Activated B cell treated with CpG ODN at 0.5 μM for 24 hours (primary cell): ENCODE data around the gene MRNIP. TPM values are rescaled to one million over a fixed set of nuclear protein-coding genes. Genes with fewer than 3 reads are reported as not detected.
"Not testable (repeated sequence)": the region's sequence is repeated elsewhere in the genome, so short reads cannot be mapped to it uniquely, and the experiment has no call there.

Source experiments
- ATAC-seq: fragments of 200-7000 bp; cut with Tn5 transposase; one replicate; pipeline ENCODE4 v1.10.0; 2021; ENCODE audit warnings: low read depth, mild to moderate bottlenecking, moderate library complexity
- CTCF ChIA-PET: fragments of 350-600 bp; sonication (Branson Sonifier 250); formaldehyde crosslinking; loops from one replicate; lab custom pipeline; 2021; ENCODE audit warnings: antibody characterized with exemption; lab: Charles Lee
- POLR2A ChIA-PET: fragments of 350-600 bp; sonication (Branson Sonifier 250); formaldehyde crosslinking; loops from one replicate; lab custom pipeline; 2021; ENCODE audit warnings: antibody characterized with exemption; lab: Charles Lee
- DNase-seq: peaks from one replicate; pipeline ENCODE4 v3.0.0; 2022
- H3K27ac Mint-ChIP-seq: one replicate; pipeline ENCODE4 v1.8.0; 2020; ENCODE audit warnings: mixed read lengths
- H3K27me3 Mint-ChIP-seq: one replicate; pipeline ENCODE4 v1.8.0; 2021; ENCODE audit warnings: mixed read lengths
- H3K36me3 Mint-ChIP-seq: one replicate; pipeline ENCODE4 v1.8.0; 2021; ENCODE audit warnings: low read depth, mixed read lengths
- H3K4me1 Mint-ChIP-seq: one replicate; pipeline ENCODE4 v1.8.0; 2021; ENCODE audit warnings: mixed read lengths
- H3K4me3 Mint-ChIP-seq: one replicate; pipeline ENCODE4 v1.8.0; 2020; ENCODE audit warnings: mild to moderate bottlenecking, mixed read lengths
- H3K9me3 Mint-ChIP-seq: one replicate; pipeline ENCODE4 v1.8.0; 2020; ENCODE audit warnings: mixed read lengths
- intact Hi-C: fragments of 100-400 bp; cut with micrococcal nuclease; formaldehyde crosslinking; loops from one replicate; pipeline ENCODE4 v1.15.1; 2024
- total RNA-seq: library from RNA; stranded (reverse); gene quantifications from 2 replicates; pipeline ENCODE4 v1.2.3, GENCODE V29; 2022
- TF ChIP-seq, protein P1 (sequence below): fragments of 200-600 bp; IDR thresholded peaks from one replicate; pipeline ENCODE4 v1.8.0; 2022; ENCODE audit warnings: antibody characterized with exemption, mild to moderate bottlenecking

The MRNIP gene
- total RNA-seq, 1 donor from 2014 or later: 70.0 TPM

GRCh38 chr5:179793468-179794139 lies 65.0 kb downstream of the MRNIP start, which contains the start of gene LTC4S:
Gene LTC4S (plus strand): TSS chr5:179793986. CDS start chr5:179794081, 95 bp downstream.
- ATAC-seq (peak; percentile 33), DNase-seq (peak; percentile 29)
- peak within 1 kb of the TSS; percentile 64 for H3K4me3 Mint-ChIP-seq
- H3K9me3 Mint-ChIP-seq: no peaks in the 10 kb centered on the region
- ChIA-PET POLR2A (interaction anchor here (1.1 to 3.3 kb wide), 3 partner anchors 61 to 170 kb away, joined by 3 to 14 read pairs (median 4); partner anchors contain the start of genes HNRNPH1 and MAML1), CTCF (interaction anchor here (1.2 kb wide), 1 partner anchor 31 kb away, joined by 11 read pairs; no protein-coding TSS in a partner anchor)
- peaks cover 29% of the 10 kb centered on the region for H3K4me1 Mint-ChIP-seq
- intact Hi-C loops: loop anchor here (10.0 kb wide), 1 partner anchor 169 kb away; the partner anchor contains the start of gene HNRNPH1
- TF ChIP-seq, protein P1, sequence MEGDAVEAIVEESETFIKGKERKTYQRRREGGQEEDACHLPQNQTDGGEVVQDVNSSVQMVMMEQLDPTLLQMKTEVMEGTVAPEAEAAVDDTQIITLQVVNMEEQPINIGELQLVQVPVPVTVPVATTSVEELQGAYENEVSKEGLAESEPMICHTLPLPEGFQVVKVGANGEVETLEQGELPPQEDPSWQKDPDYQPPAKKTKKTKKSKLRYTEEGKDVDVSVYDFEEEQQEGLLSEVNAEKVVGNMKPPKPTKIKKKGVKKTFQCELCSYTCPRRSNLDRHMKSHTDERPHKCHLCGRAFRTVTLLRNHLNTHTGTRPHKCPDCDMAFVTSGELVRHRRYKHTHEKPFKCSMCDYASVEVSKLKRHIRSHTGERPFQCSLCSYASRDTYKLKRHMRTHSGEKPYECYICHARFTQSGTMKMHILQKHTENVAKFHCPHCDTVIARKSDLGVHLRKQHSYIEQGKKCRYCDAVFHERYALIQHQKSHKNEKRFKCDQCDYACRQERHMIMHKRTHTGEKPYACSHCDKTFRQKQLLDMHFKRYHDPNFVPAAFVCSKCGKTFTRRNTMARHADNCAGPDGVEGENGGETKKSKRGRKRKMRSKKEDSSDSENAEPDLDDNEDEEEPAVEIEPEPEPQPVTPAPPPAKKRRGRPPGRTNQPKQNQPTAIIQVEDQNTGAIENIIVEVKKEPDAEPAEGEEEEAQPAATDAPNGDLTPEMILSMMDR: no peak
- H3K27me3 Mint-ChIP-seq: no peaks in the 10 kb centered on the region
- peaks cover 10% of the 10 kb centered on the region for H3K36me3 Mint-ChIP-seq
- H3K27ac Mint-ChIP-seq: peak within 1 kb of the TSS; percentile 24

DNA sequence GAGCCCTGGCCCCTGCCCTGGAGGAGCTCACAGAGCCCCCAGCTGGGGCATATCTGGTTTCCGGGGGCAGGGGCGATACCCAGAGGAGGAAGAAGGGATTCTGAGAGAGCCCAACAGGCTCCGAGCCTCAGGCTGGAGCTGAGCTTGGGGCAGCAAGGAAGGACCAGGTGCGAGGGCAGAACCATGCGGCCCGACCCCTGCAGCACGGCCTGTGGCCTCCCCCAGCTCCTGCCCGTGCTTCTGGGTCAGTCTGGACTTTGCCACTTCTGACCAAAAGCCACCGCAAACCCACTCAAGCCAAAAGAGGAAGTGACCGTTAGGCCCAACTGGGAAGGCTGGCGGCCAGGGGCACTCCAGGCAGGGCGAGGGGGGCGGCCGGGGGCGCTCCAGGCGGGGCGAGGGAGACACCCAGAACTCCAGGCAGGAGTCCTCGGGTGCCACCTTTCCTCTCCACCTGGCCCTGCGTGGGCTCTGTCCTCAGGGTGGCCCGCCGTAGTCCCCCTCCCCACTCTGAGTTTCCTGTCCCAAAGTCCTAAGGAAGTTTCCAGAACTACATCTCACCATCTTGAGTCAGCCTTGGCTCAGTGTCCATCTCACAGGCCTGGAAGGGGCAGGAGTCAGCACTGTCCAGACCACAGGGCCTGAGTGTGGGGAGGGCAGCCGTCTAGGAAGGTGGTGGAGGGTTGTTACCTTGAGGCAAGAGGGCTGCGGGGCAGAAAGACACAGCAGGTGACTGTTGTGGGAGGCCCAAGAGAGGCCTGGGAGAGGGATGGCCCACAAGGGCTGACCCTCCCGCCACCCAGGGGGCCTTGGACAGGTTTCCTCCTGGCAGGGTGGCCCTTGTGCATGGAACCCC lies 65.8 kb downstream of the MRNIP start:
- no peak for ATAC-seq
- intact Hi-C loops: loop anchor here (10.0 kb wide), 1 partner anchor 168 kb away; the partner anchor contains the start of gene HNRNPH1
- Mint-ChIP-seq H3K36me3 (peaks cover 7% of the 10 kb centered on the region), H3K27me3 (no peaks in the 10 kb centered on the region), H3K27ac (peak overlapping the region; percentile 24), H3K9me3 (no peaks in the 10 kb centered on the region), H3K4me1 (peaks cover 29% of the 10 kb centered on the region), H3K4me3 (no peak overlapping the region)
- POLR2A ChIA-PET: interaction anchor here (1.1 to 3.3 kb wide), 3 partner anchors 60 to 169 kb away, joined by 3 to 14 read pairs (median 4); partner anchors contain the start of genes HNRNPH1 and MAML1
- TF ChIP-seq, protein P1: no peak
- CTCF ChIA-PET: interaction anchor here (1.6 kb wide), 1 partner anchor 9 kb away, joined by 5 read pairs; no protein-coding TSS in a partner anchor
- no peak for DNase-seq

DNA sequence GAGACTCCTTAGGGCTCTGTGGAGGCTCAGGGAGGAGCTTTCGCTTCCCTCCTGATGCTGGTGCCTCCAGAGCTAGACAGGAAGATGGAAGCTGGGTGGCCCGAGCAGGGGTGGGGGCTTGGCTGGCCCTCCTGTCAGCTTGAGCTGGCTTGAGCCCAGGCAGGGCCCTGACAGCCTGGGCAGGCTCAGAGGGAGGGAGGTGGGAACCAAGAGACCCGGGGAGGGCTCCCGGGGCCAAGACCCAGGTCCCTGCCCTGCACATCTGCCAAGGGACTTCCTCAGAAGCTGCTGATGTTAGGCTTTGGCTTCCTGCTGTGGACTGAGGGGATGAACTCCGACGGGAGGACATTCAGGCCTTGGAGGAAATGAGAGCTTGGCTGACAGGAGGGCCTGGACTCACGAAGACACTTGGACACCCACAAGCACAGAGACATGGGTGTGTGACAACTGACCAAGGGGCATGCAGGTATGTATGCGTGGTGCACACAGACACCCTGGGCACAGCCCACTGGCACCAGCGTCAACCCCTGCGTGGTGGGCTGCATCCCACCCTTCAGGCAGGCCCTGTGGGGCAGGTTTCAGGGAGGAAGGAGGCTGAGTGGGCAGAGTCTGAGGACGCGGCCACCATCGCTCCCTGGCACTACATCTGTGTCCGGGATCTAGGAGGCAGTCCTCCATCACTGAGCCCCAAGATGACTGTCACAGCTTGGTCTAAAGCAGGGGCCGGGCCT lies 66.6 kb downstream of the MRNIP start:
- H3K9me3 Mint-ChIP-seq: no peaks in the 10 kb centered on the region
- POLR2A ChIA-PET: interaction anchor here (1.1 kb wide), 1 partner anchor 168 kb away, joined by 3 read pairs; the partner anchor contains the start of gene HNRNPH1
- TF ChIP-seq, protein P1: no peak
- H3K4me1 Mint-ChIP-seq: peaks cover 28% of the 10 kb centered on the region
- H3K36me3 Mint-ChIP-seq: peaks cover 4% of the 10 kb centered on the region
- H3K27me3 Mint-ChIP-seq: no peaks in the 10 kb centered on the region
- CTCF ChIA-PET: interaction anchor here (1.6 kb wide), 1 partner anchor 9 kb away, joined by 5 read pairs; no protein-coding TSS in a partner anchor
- no peak overlapping the region for H3K4me3 Mint-ChIP-seq
- intact Hi-C loops: loop anchor here (10.0 kb wide), 1 partner anchor 167 kb away; the partner anchor contains the start of gene HNRNPH1
- no peak for ATAC-seq
- no peak overlapping the region for H3K27ac Mint-ChIP-seq
- DNase-seq: no peak

- ATAC-seq, H3K27ac Mint-ChIP-seq, H3K4me3 Mint-ChIP-seq, DNase-seq, intact Hi-C loops, POLR2A ChIA-PET, H3K36me3 Mint-ChIP-seq, H3K9me3 Mint-ChIP-seq, H3K27me3 Mint-ChIP-seq, CTCF ChIA-PET: not testable (repeated sequence)
- H3K4me1 Mint-ChIP-seq: peaks cover 13% of the 10 kb centered on the region
Measured at GRCh38 chr5:179789278-179789677, 69.3 kb downstream of the MRNIP start.
